Vagina (tissue), 2 donors: ENCODE measurements around the gene UNC119.

Experiments
- CTCF ChIP-seq, 3 experiments: fragments of 450-650 bp in 2 of 3; fragments of 200-600 bp in 1 of 3; sonication (generic) in 1 of 3; IDR thresholded peaks; one replicate each; pipeline ENCODE4 v1.5.1; 2017 to 2019; ENCODE audit warnings: antibody characterized with exemption in 3 of 3, mild to moderate bottlenecking in 2 of 3, moderate library complexity in 2 of 3
- POLR2A ChIP-seq, 2 donors: fragments of 450-650 bp; IDR thresholded peaks; one replicate each; pipeline ENCODE4 v1.6.1; 2017; ENCODE audit warnings: antibody characterized with exemption in 2 of 2, mild to moderate bottlenecking in 2 of 2, moderate library complexity in 2 of 2
- POLR2AphosphoS5 ChIP-seq, 2 donors: sonication (generic); formaldehyde crosslinking; IDR thresholded peaks; one replicate each; pipeline ENCODE4 v1.9.0; 2017; ENCODE audit warnings: antibody characterized with exemption in 2 of 2, mild to moderate bottlenecking in 2 of 2, low read depth in 1 of 2; ENCODE audit not compliant: insufficient read depth in 1 of 2

- TF ChIP-seq POLR2AphosphoS5 (IDR thresholded peaks at IDR 0.05; ENCODE audit: insufficient read depth in 1 of 2, low read depth in 1 of 2) (no peak), CTCF (IDR thresholded peaks at IDR 0.05) (no peak), POLR2A (IDR thresholded peaks at IDR 0.05) (no peak)
Measured at GRCh38 chr17:28508211-28508724, 44.2 kb downstream of the UNC119 start.
